ENCODE results near the gene HIP1R. TPM values are rescaled to one million over a fixed set of nuclear protein-coding genes. Genes with fewer than 3 reads are reported as not detected.

The HIP1R gene
- polyA plus RNA-seq, 3 donors: 0.09 to 0.60 TPM; not detected in 1

GRCh38 chr12:122872815-122873361 is 37.6 kb downstream of the HIP1R start:
- peaks cover 3 to 7% (median 6%) of the 10 kb centered on the region in 3 donors for H3K27me3 Mint-ChIP-seq (ENCODE audit: low read depth in 3 of 3)
- intact Hi-C loops (cut with micrococcal nuclease): no loop called here
- H3K36me3 Mint-ChIP-seq: peaks cover 64 to 65% of the 10 kb centered on the region in 2 donors
- Histone ChIP-seq H3K27me3 (ENCODE audit: control insufficient read depth in 2 of 2, insufficient read depth in 2 of 2, low read length in 2 of 2) (no peaks in the 10 kb centered on the region), H3K27ac (ENCODE audit: low read depth in 1 of 2, low read length in 2 of 2) (peak overlapping the region in 1 of 2 donors; percentile 91), H3K9ac (ENCODE audit: insufficient read depth, low read length, poor library complexity, severe bottlenecking) (no peak overlapping the region), H3K36me3 (replicated peaks in 1 of 2; ENCODE audit: control insufficient read depth in 1 of 2, insufficient read depth in 2 of 2, low read length in 2 of 2) (peaks cover 22 to 38% of the 10 kb centered on the region in 2 donors), H3K4me3 (replicated peaks in 1 of 3; ENCODE audit: low read depth in 2 of 3, low read length in 3 of 3) (peak overlapping the region in 1 of 3 experiments; percentile 72), H3K4me2 (replicated peaks; ENCODE audit: extremely low read depth, low read length, poor library complexity, severe bottlenecking) (peak overlapping the region; percentile 80), H3K4me1 (ENCODE audit: control insufficient read depth in 1 of 2, insufficient read depth in 2 of 2, low read length in 2 of 2) (peaks cover 56 to 74% of the 10 kb centered on the region in 2 donors), H2AFZ (ENCODE audit: insufficient read depth, low read depth, low read length, poor library complexity, severe bottlenecking) (no peak overlapping the region), H4K20me1 (ENCODE audit: insufficient read depth, low read length) (peaks cover 94% of the 10 kb centered on the region), H3K79me2 (ENCODE audit: insufficient read depth, low read length) (peaks cover 80% of the 10 kb centered on the region), H3K9me3 (replicated peaks in 1 of 2; ENCODE audit: control insufficient read depth in 1 of 2, insufficient read depth in 1 of 2, low read length in 2 of 2) (no peaks in the 10 kb centered on the region)
- no peak for DNase-seq
- TF ChIP-seq CTCF (IDR thresholded peaks at IDR 0.05): no peak
- H3K9me3 Mint-ChIP-seq: peaks cover 0 to 4% (median 0%) of the 10 kb centered on the region in 7 donors
- H3K4me1 Mint-ChIP-seq: peaks cover 78% of the 10 kb centered on the region
- peak overlapping the region; percentile 36 to 96 (median 92) for H3K27ac Mint-ChIP-seq
- H3K4me3 Mint-ChIP-seq: peak overlapping the region in 1 of 2 donors; percentile 91
- WGBS (ENCODE audit: insufficient coverage): 100% methylated on average over 3 of the region's 12 CpGs

GRCh38 chr12:122873540-122873939 is 38.3 kb downstream of the HIP1R start:
- peaks cover 82% of the 10 kb centered on the region for H3K4me1 Mint-ChIP-seq
- H3K27ac ChIP-seq (ENCODE audit: low read depth in 1 of 2, low read length in 2 of 2): no peak overlapping the region
- peaks cover 56 to 74% of the 10 kb centered on the region in 2 donors for H3K4me1 ChIP-seq (ENCODE audit: control insufficient read depth in 1 of 2, insufficient read depth in 2 of 2, low read length in 2 of 2)
- H3K4me3 Mint-ChIP-seq: peak overlapping the region in 1 of 2 donors; percentile 19
- no peaks in the 10 kb centered on the region for H3K27me3 ChIP-seq (ENCODE audit: control insufficient read depth in 2 of 2, insufficient read depth in 2 of 2, low read length in 2 of 2)
- H3K4me2 ChIP-seq (replicated peaks; ENCODE audit: extremely low read depth, low read length, poor library complexity, severe bottlenecking): no peak overlapping the region
- intact Hi-C loops (cut with micrococcal nuclease): no loop called here
- WGBS (ENCODE audit: insufficient coverage): 93% methylated on average over 4 of the region's 4 CpGs
- H3K36me3 ChIP-seq (replicated peaks in 1 of 2; ENCODE audit: control insufficient read depth in 1 of 2, insufficient read depth in 2 of 2, low read length in 2 of 2): peaks cover 16 to 31% of the 10 kb centered on the region in 2 donors
- H3K27ac Mint-ChIP-seq: no peak overlapping the region
- H3K9ac ChIP-seq (ENCODE audit: insufficient read depth, low read length, poor library complexity, severe bottlenecking): no peak overlapping the region
- peaks cover 0 to 6% (median 0%) of the 10 kb centered on the region in 7 donors for H3K9me3 Mint-ChIP-seq
- no peak for DNase-seq
- no peak for TF ChIP-seq CTCF (IDR thresholded peaks at IDR 0.05)
- H3K27me3 Mint-ChIP-seq (ENCODE audit: low read depth in 3 of 3): peaks cover 3 to 11% (median 7%) of the 10 kb centered on the region in 3 donors
- no peak overlapping the region for H3K4me3 ChIP-seq (replicated peaks in 1 of 3; ENCODE audit: low read depth in 2 of 3, low read length in 3 of 3)
- peaks cover 94% of the 10 kb centered on the region for H4K20me1 ChIP-seq (ENCODE audit: insufficient read depth, low read length)
- H3K79me2 ChIP-seq (ENCODE audit: insufficient read depth, low read length): peaks cover 83% of the 10 kb centered on the region
- H3K9me3 ChIP-seq (replicated peaks in 1 of 2; ENCODE audit: control insufficient read depth in 1 of 2, insufficient read depth in 1 of 2, low read length in 2 of 2): no peaks in the 10 kb centered on the region
- no peak overlapping the region for H2AFZ ChIP-seq (ENCODE audit: insufficient read depth, low read depth, low read length, poor library complexity, severe bottlenecking)
- H3K36me3 Mint-ChIP-seq: peaks cover 63 to 64% of the 10 kb centered on the region in 2 donors

Measured in CD14-positive monocyte (primary cell).